Keratinocyte (primary cell): Measurements from ENCODE around the gene PRM1. TPM values are rescaled to one million over a fixed set of nuclear protein-coding genes. Genes with fewer than 3 reads are reported as not detected.
A peak's percentile ranks its signal among the peaks of the same experiment; 100 is the strongest.

Source experiments
- DNase-seq: peaks from one replicate; pipeline ENCODE4 v3.0.0-alpha.2; 2011; ENCODE audit warnings: low read depth, missing footprints, low spot score
- FAIRE-seq: peaks from 2 replicates; lab custom pipeline; 2011; peaks lifted over from hg19 to GRCh38; lab: Jason Lieb, UNC
- H2AFZ ChIP-seq: 2 replicates; pipeline ENCODE4 v1.6.0; 2012; ENCODE audit warnings: low read length, control low read depth, inconsistent platforms; ENCODE audit not compliant: control insufficient read depth
- H3K27ac ChIP-seq: 2 replicates; pipeline ENCODE4 v1.5.1; 2011; ENCODE audit warnings: low read length; ENCODE audit not compliant: control insufficient read depth, insufficient read depth
- H3K27me3 ChIP-seq: 3 replicates; pipeline ENCODE4 v1.6.0; 2011; ENCODE audit warnings: low read length; ENCODE audit not compliant: control insufficient read depth, insufficient read depth; ENCODE audit errors: extremely low read depth
- H3K36me3 ChIP-seq, 2 experiments: 2 replicates in 1 of 2; 3 replicates in 1 of 2; pipeline ENCODE4 v1.5.1; 2011; ENCODE audit warnings: low read length in 2 of 2, mild to moderate bottlenecking in 1 of 2; ENCODE audit not compliant: control insufficient read depth in 2 of 2, insufficient read depth in 2 of 2; ENCODE audit errors: extremely low read depth in 1 of 2
- H3K4me1 ChIP-seq: 3 replicates; pipeline ENCODE4 v1.5.1; 2011; ENCODE audit warnings: low read length; ENCODE audit not compliant: control insufficient read depth, insufficient read depth; ENCODE audit errors: extremely low read depth
- H3K4me2 ChIP-seq: 3 replicates; pipeline ENCODE4 v1.6.0; 2011; ENCODE audit warnings: low read depth, low read length; ENCODE audit not compliant: control insufficient read depth, insufficient read depth; ENCODE audit errors: extremely low read depth
- H3K4me3 ChIP-seq, 3 experiments: fragments of 200-600 bp in 1 of 3; sonication (generic) in 1 of 3; 2 replicates in 2 of 3; 3 replicates in 1 of 3; pipeline ENCODE4 v1.5.1; 2011 to 2016; ENCODE audit warnings: low read length in 3 of 3, mild to moderate bottlenecking in 3 of 3, control low read depth in 2 of 3, inconsistent platforms in 1 of 3, low read depth in 1 of 3, mixed read lengths in 1 of 3, mixed run types in 1 of 3, moderate library complexity in 1 of 3; ENCODE audit not compliant: control insufficient read depth in 2 of 3, insufficient read depth in 2 of 3; ENCODE audit errors: extremely low read depth in 1 of 3
- H3K79me2 ChIP-seq: 2 replicates; pipeline ENCODE4 v1.6.0; 2012; ENCODE audit warnings: low read length; ENCODE audit not compliant: control insufficient read depth, insufficient read depth
- H3K9ac ChIP-seq: 3 replicates; pipeline ENCODE4 v1.6.0; 2011; ENCODE audit warnings: low read length; ENCODE audit not compliant: control insufficient read depth, insufficient read depth; ENCODE audit errors: extremely low read depth
- H3K9me1 ChIP-seq: 3 replicates; pipeline ENCODE4 v1.6.0; 2011; ENCODE audit warnings: low read length; ENCODE audit not compliant: control insufficient read depth, insufficient read depth; ENCODE audit errors: extremely low read depth
- H3K9me3 ChIP-seq: 2 replicates; pipeline ENCODE4 v1.5.1; 2012; ENCODE audit warnings: low read depth, low read length; ENCODE audit not compliant: control insufficient read depth
- H4K20me1 ChIP-seq: 3 replicates; pipeline ENCODE4 v1.6.0; 2011; ENCODE audit warnings: low read length; ENCODE audit not compliant: control insufficient read depth, insufficient read depth; ENCODE audit errors: extremely low read depth
- EZH2 ChIP-seq: IDR thresholded peaks from one replicate; pipeline ENCODE4 v1.6.1; 2012; ENCODE audit warnings: inconsistent platforms, mild to moderate bottlenecking, low read length, moderate library complexity
- dilution Hi-C: fragments of 300-500 bp; cut with MboI; formaldehyde crosslinking; loops from one replicate; pipeline ENCODE4 v1.7.0; 2020; ENCODE audit warnings: low sequenced_read_pairs; ENCODE audit not compliant: extremely low pct_ligation_motif_present
- polyA plus RNA-seq, 5 experiments: library from polyadenylated mRNA; depleted of rRNA in 3 of 5; stranded (reverse) in 3 of 5; stranded (forward) in 1 of 5; unstranded in 1 of 5; fragments of >200 nt; gene quantifications; 1 replicate in 1 of 5; 2 replicates in 3 of 5; 3 replicates in 1 of 5; pipeline versions ENCODE4 v1.2.1 to v1.2.3, GENCODE V29; 2011 to 2012; ENCODE audit warnings: missing spikeins in 2 of 5, low read depth in 1 of 5, low replicate concordance in 1 of 5
- TF ChIP-seq, protein P1 (sequence below), 3 experiments: IDR thresholded peaks in 1 of 3; conservative IDR thresholded peaks in 1 of 3; optimal IDR thresholded peaks in 1 of 3; 2 replicates in 2 of 3; 3 replicates in 1 of 3; pipeline versions ENCODE3 to v1.5.1; 2011; ENCODE audit warnings: low read length in 3 of 3, mild to moderate bottlenecking in 3 of 3, moderate library complexity in 2 of 3, control low read depth in 1 of 3, inconsistent platforms in 1 of 3; ENCODE audit not compliant: insufficient read depth in 2 of 3; ENCODE audit errors: extremely low read depth in 1 of 3

Gene PRM1
- polyA plus RNA-seq, 1 donor (not counting 4 experiments of a cell fraction or from before 2014, with no cell fraction given): not detected

- H3K27me3 ChIP-seq: no peaks in the 10 kb centered on the region
- no peak overlapping the region for H2AFZ ChIP-seq
- no peak overlapping the region for H3K9ac ChIP-seq
- FAIRE-seq (no peak), DNase-seq (no peak)
- dilution Hi-C loops: no loop called here
- no peak overlapping the region for H3K4me2 ChIP-seq
- H3K27ac ChIP-seq: no peak overlapping the region
- no peaks in the 10 kb centered on the region for H3K9me3 ChIP-seq
- peaks cover 14% of the 10 kb centered on the region for H3K4me1 ChIP-seq
- TF ChIP-seq, protein P1, sequence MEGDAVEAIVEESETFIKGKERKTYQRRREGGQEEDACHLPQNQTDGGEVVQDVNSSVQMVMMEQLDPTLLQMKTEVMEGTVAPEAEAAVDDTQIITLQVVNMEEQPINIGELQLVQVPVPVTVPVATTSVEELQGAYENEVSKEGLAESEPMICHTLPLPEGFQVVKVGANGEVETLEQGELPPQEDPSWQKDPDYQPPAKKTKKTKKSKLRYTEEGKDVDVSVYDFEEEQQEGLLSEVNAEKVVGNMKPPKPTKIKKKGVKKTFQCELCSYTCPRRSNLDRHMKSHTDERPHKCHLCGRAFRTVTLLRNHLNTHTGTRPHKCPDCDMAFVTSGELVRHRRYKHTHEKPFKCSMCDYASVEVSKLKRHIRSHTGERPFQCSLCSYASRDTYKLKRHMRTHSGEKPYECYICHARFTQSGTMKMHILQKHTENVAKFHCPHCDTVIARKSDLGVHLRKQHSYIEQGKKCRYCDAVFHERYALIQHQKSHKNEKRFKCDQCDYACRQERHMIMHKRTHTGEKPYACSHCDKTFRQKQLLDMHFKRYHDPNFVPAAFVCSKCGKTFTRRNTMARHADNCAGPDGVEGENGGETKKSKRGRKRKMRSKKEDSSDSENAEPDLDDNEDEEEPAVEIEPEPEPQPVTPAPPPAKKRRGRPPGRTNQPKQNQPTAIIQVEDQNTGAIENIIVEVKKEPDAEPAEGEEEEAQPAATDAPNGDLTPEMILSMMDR (optimal IDR thresholded peaks at IDR 0.05 in 1 of 3, IDR thresholded peaks at IDR 0.05 in 1 of 3, conservative IDR thresholded peaks at IDR 0.05 in 1 of 3; ENCODE audit: extremely low read depth in 1 of 3, insufficient read depth in 2 of 3, low read length in 3 of 3): no peak
- TF ChIP-seq EZH2: no peak
- no peaks in the 10 kb centered on the region for H4K20me1 ChIP-seq
- no peaks in the 10 kb centered on the region for H3K79me2 ChIP-seq
- H3K4me3 ChIP-seq: no peak overlapping the region
- H3K9me1 ChIP-seq: no peaks in the 10 kb centered on the region
- no peaks in the 10 kb centered on the region for H3K36me3 ChIP-seq
These were observed 17.2 kb upstream of the PRM1 start for GRCh38 chr16:11298143-11298900.

DNA sequence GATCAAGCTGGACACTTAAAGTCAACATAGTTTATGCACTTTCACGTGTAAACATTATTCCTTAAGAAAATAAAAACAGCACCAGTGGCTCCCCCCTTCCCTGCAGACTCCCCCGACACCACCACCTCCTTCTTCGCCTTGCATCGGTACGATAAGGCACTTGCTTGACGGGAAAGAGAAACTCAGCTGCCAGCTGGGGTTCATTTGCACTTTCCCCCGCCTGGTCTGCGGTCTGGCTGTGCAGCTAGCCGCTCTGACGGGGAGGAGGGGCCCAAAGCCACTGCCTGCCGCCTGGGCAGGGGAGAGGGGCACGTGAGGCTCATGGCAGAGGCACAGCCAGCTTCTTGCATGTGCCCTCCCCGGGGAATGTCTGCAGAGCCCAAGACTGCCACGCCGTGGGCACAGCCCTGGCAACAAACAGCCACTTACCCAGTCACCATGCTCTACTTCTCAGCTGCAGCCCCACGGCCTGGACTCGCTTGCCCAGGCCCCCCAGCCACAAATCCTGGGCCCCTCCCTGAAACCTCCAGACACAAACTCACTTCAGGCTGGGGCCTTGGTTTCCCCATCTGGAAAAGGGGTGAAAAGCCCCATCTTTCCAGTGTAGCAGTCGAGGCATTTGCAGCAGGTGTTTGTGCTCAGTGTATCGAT is 16.5 kb upstream of the PRM1 start:
- Histone ChIP-seq H3K9ac (peak overlapping the region; percentile 48), H3K9me3 (no peaks in the 10 kb centered on the region), H3K79me2 (no peaks in the 10 kb centered on the region), H3K4me2 (peak overlapping the region; percentile 73), H3K9me1 (no peaks in the 10 kb centered on the region), H3K36me3 (no peaks in the 10 kb centered on the region), H4K20me1 (no peaks in the 10 kb centered on the region), H3K4me1 (peaks cover 11% of the 10 kb centered on the region), H3K4me3 (peak overlapping the region in 2 of 3 experiments; percentile 15 to 40), H3K27ac (no peak overlapping the region), H2AFZ (peak overlapping the region; percentile 78), H3K27me3 (no peaks in the 10 kb centered on the region)
- TF ChIP-seq, protein P1 (optimal IDR thresholded peaks at IDR 0.05 in 1 of 3, IDR thresholded peaks at IDR 0.05 in 1 of 3, conservative IDR thresholded peaks at IDR 0.05 in 1 of 3; ENCODE audit: extremely low read depth in 1 of 3, insufficient read depth in 2 of 3, low read length in 3 of 3): peak in 1 of 3 experiments; percentile 51
- no peak for TF ChIP-seq EZH2
- DNase-seq (no peak), FAIRE-seq (no peak)
- dilution Hi-C loops: no loop called here
